Activated CD8-positive, alpha-beta T cell treated with anti-CD3 and anti-CD28 coated beads for 36 hours (primary cell): Measurements from ENCODE around the gene NKX2-3. TPM values are rescaled to one million over a fixed set of nuclear protein-coding genes. Genes with fewer than 3 reads are reported as not detected.

Experiments used
- ATAC-seq: fragments of 200-7000 bp; cut with Tn5 transposase; one replicate; pipeline ENCODE4 v1.10.0; 2021; ENCODE audit warnings: mild to moderate bottlenecking, moderate library complexity
- CTCF ChIA-PET: fragments of 350-600 bp; sonication (Branson Sonifier 250); formaldehyde crosslinking; loops from one replicate; lab custom pipeline; 2021; ENCODE audit warnings: antibody characterized with exemption; lab: Charles Lee
- POLR2A ChIA-PET: fragments of 350-600 bp; sonication (Branson Sonifier 250); formaldehyde crosslinking; loops from one replicate; lab custom pipeline; 2021; ENCODE audit warnings: antibody characterized with exemption; lab: Charles Lee
- DNase-seq: peaks from one replicate; pipeline ENCODE4 v3.0.0-alpha.2; 2020
- H3K27ac Mint-ChIP-seq: one replicate; pipeline ENCODE4 v1.8.0; 2021; ENCODE audit warnings: mild to moderate bottlenecking, mixed read lengths
- H3K27me3 Mint-ChIP-seq: one replicate; pipeline ENCODE4 v1.8.0; 2021; ENCODE audit warnings: mixed read lengths
- H3K36me3 Mint-ChIP-seq: one replicate; pipeline ENCODE4 v1.8.0; 2021; ENCODE audit warnings: low read depth, mixed read lengths
- H3K4me1 Mint-ChIP-seq: one replicate; pipeline ENCODE4 v1.8.0; 2021; ENCODE audit warnings: low read depth, mixed read lengths
- H3K4me3 Mint-ChIP-seq: one replicate; pipeline ENCODE4 v1.8.0; 2021; ENCODE audit warnings: mild to moderate bottlenecking, moderate library complexity, mixed read lengths
- H3K9me3 Mint-ChIP-seq: one replicate; pipeline ENCODE4 v1.8.0; 2021; ENCODE audit warnings: mixed read lengths
- CTCF ChIP-seq: fragments of 200-600 bp; IDR thresholded peaks from one replicate; pipeline ENCODE4 v1.8.0; 2022; ENCODE audit warnings: antibody characterized with exemption, mild to moderate bottlenecking
- intact Hi-C: fragments of 100-400 bp; cut with micrococcal nuclease; formaldehyde crosslinking; loops from one replicate; pipeline ENCODE4 v1.10.0; 2022
- total RNA-seq, 2 experiments: library from RNA; stranded (reverse); gene quantifications; one replicate each; pipeline ENCODE4 v1.2.3, GENCODE V29; 2021

The NKX2-3 gene
- total RNA-seq: not detected

DNA sequence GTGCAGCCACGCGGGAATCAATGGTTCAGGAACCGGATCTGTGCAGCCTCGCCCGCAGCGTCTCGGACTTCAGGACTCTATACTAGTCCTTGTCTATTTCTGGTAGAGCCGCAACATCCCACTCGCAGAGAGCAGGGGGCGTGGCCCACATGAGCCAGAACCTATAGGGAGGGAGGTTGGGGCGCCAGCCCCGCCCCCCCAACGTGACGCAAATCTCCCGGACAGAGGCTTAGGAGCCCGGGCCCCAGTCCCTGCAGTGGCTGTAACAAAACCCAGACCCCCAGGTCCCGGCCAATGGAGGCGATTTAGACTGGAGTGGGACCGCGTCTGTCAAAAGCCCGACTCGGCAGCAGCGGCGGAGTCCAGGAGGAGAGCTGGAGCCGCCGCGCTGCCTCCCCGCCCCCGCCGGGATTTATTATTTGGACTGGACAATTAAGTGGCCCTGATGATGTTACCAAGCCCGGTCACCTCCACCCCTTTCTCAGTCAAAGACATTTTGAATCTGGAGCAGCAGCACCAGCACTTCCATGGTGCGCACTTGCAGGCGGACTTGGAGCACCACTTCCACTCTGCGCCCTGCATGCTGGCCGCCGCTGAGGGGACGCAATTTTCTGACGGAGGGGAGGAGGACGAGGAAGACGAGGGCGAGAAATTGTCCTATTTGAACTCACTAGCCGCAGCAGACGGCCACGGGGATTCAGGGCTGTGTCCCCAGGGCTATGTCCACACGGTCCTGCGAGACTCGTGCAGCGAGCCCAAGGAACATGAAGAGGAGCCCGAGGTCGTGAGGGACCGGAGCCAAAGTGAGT is at the start of gene NKX2-3:
Gene NKX2-3, plus strand, starts transcription at position 256 of the 809 bp plus-strand sequence. Its CDS starts 190 bp downstream, at position 446.
- CTCF ChIA-PET: interaction anchor here (2.2 kb wide), 1 partner anchor 97 kb away, joined by 7 read pairs; no protein-coding TSS in a partner anchor
- H3K4me3 Mint-ChIP-seq: peak within 1 kb of the TSS; percentile 5
- peaks cover 2% of the 10 kb centered on the region for H3K9me3 Mint-ChIP-seq
- intact Hi-C loops: no loop called here
- ATAC-seq (peak; percentile 70), DNase-seq (peak; percentile 78)
- TF ChIP-seq CTCF: no peak
- no peak within 1 kb of the TSS for H3K27ac Mint-ChIP-seq
- H3K36me3 Mint-ChIP-seq: no peaks in the 10 kb centered on the region
- peaks cover 41% of the 10 kb centered on the region for H3K4me1 Mint-ChIP-seq
- H3K27me3 Mint-ChIP-seq: peaks cover 90% of the 10 kb centered on the region
- POLR2A ChIA-PET: interaction anchor here (1.1 kb wide), 1 partner anchor 8 kb away, joined by 3 read pairs; no protein-coding TSS in a partner anchor

GRCh38 chr10:99484626-99485581 is 47.8 kb upstream of the NKX2-3 start:
- H3K4me1 Mint-ChIP-seq: no peaks in the 10 kb centered on the region
- ChIA-PET POLR2A (no interaction called here), CTCF (no interaction called here)
- H3K36me3 Mint-ChIP-seq: no peaks in the 10 kb centered on the region
- no peak for DNase-seq
- intact Hi-C loops: no loop called here
- no peak overlapping the region for H3K27ac Mint-ChIP-seq
- H3K27me3 Mint-ChIP-seq: peaks cover 26% of the 10 kb centered on the region
- no peaks in the 10 kb centered on the region for H3K9me3 Mint-ChIP-seq
- TF ChIP-seq CTCF: no peak
- H3K4me3 Mint-ChIP-seq: no peak overlapping the region
- ATAC-seq: no peak

DNA sequence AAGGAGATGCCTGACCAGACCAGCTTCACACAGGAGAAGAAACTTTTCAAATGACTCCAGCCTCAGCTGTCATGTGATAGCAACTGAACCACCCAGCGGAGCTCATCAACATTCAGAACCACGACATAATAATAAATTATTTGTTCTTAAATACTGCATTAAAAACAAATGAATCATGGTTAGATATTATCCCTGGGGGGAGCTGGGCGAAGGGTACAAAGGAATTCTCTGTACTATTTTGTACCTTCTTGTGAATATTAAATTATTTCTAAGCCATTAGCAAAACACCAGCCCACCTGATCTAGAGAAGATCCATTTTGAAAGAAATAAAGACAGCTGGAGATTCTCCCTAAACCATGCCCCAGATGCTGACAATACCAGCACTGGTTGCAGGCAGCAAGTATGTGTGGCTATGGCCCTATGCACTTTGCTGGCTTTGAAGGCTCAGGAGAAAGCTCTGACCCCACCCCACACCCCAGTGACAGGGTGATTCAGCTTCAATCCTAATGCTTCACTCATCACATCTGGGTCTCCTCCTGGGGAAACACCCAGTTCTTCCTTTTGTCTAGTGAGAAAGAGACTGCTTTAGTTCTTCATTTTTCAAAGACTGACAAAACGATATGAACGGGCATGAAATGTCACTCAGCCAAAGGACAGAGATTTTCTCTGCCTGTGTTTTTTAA is 45.5 kb upstream of the NKX2-3 start:
- CTCF ChIA-PET: interaction anchor here (1.4 kb wide), 1 partner anchor 10 kb away, joined by 4 read pairs; no protein-coding TSS in a partner anchor
- POLR2A ChIA-PET: interaction anchor here (0.6 kb wide), 1 partner anchor 59 kb away, joined by 4 read pairs; no protein-coding TSS in a partner anchor
- Mint-ChIP-seq H3K4me3 (no peak overlapping the region), H3K9me3 (no peaks in the 10 kb centered on the region), H3K4me1 (no peaks in the 10 kb centered on the region), H3K27me3 (peaks cover 29% of the 10 kb centered on the region), H3K36me3 (no peaks in the 10 kb centered on the region), H3K27ac (no peak overlapping the region)
- no peak for TF ChIP-seq CTCF
- no peak for DNase-seq
- intact Hi-C loops: no loop called here
- ATAC-seq: no peak

DNA sequence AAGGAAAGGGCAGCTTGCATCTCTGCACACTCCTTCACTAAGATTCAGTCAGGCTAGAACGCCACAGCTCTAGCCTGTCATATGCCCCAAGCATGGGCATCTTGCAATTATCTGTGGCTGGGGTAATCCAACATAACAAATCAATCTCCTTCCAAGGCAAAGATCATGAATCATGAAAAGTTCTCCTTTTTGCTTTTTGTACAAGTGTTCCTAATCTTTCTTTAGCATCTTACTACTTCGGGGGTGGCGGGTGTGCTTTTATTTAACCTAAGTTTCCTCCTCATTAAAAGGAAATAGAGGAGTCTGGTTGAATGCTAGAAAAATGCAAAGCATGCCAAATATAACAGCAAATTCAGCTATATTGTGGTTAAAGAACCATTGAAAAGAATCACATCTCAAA is 43.5 kb upstream of the NKX2-3 start:
- H3K4me1 Mint-ChIP-seq: no peaks in the 10 kb centered on the region
- no peaks in the 10 kb centered on the region for H3K36me3 Mint-ChIP-seq
- ChIA-PET POLR2A (no interaction called here), CTCF (no interaction called here)
- TF ChIP-seq CTCF: no peak
- DNase-seq: no peak
- H3K4me3 Mint-ChIP-seq: no peak overlapping the region
- ATAC-seq: no peak
- no peaks in the 10 kb centered on the region for H3K9me3 Mint-ChIP-seq
- no peak overlapping the region for H3K27ac Mint-ChIP-seq
- intact Hi-C loops: no loop called here
- H3K27me3 Mint-ChIP-seq: peaks cover 30% of the 10 kb centered on the region
